H1 (cell line): ENCODE measurements around the gene PTTG1IP2. TPM values are rescaled to one million over a fixed set of nuclear protein-coding genes. Genes with fewer than 3 reads are reported as not detected.

Source experiments
- CTCF ChIA-PET: fragments of 300-600 bp; sonication (Branson Sonifier 250); formaldehyde crosslinking; loops from one replicate; lab custom pipeline; 2021; ENCODE audit not compliant: partially characterized antibody; lab: Charles Lee
- POLR2A ChIA-PET: fragments of 300-600 bp; sonication (Branson Sonifier 250); formaldehyde crosslinking; loops from one replicate; lab custom pipeline; 2021; ENCODE audit warnings: inconsistent platforms; ENCODE audit not compliant: partially characterized antibody; lab: Charles Lee
- DNase-seq, 2 experiments: peaks; one replicate each; pipeline versions ENCODE4 v3.0.0 to v3.0.0-alpha.2; 2010 to 2022; ENCODE audit warnings: low spot score in 2 of 2, low read depth in 1 of 2, mixed read lengths in 1 of 2
- FAIRE-seq: peaks from 2 replicates; lab custom pipeline; 2011; peaks lifted over from hg19 to GRCh38; lab: Jason Lieb, UNC
- H2AFZ ChIP-seq: 2 replicates; pipeline ENCODE4 v1.8.1; 2012; ENCODE audit warnings: low read length, inconsistent platforms
- H2AK5ac ChIP-seq: 2 replicates; pipeline ENCODE4 v1.6.1; 2013; ENCODE audit warnings: low read depth, low read length
- H2BK120ac ChIP-seq: replicated peaks from 2 replicates; pipeline ENCODE3; 2013; ENCODE audit warnings: low read depth, low read length, inconsistent platforms
- H2BK12ac ChIP-seq: 2 replicates; pipeline ENCODE4 v1.6.1; 2013; ENCODE audit warnings: low read depth, low read length
- H2BK15ac ChIP-seq: 2 replicates; pipeline ENCODE4 v1.6.1; 2013; ENCODE audit warnings: low read length
- H2BK20ac ChIP-seq: 2 replicates; pipeline ENCODE4 v1.6.1; 2013; ENCODE audit warnings: low read length
- H2BK5ac ChIP-seq: 2 replicates; pipeline ENCODE4 v1.6.1; 2013; ENCODE audit warnings: low read depth, low read length
- H3K14ac ChIP-seq: 2 replicates; pipeline ENCODE4 v1.6.1; 2013; ENCODE audit warnings: inconsistent platforms; ENCODE audit not compliant: insufficient read length
- H3K18ac ChIP-seq: 2 replicates; pipeline ENCODE4 v1.6.1; 2013; ENCODE audit warnings: low read length; ENCODE audit errors: extremely low read depth
- H3K23ac ChIP-seq: 2 replicates; pipeline ENCODE4 v1.6.1; 2013; ENCODE audit warnings: inconsistent platforms; ENCODE audit not compliant: insufficient read length
- H3K23me2 ChIP-seq: 2 replicates; pipeline ENCODE4 v1.6.1; 2013; ENCODE audit warnings: low read depth, low read length
- H3K27ac ChIP-seq: 2 replicates; pipeline ENCODE4 v1.6.1; 2011; ENCODE audit warnings: low read depth, low read length, inconsistent platforms
- H3K27me3 ChIP-seq, 4 experiments: replicated peaks in 1 of 4; 1 replicate in 1 of 4; 2 replicates in 3 of 4; pipeline versions ENCODE4 v1.6.1 to v1.8.1; 2011 to 2013; ENCODE audit warnings: low read length in 3 of 4, mild to moderate bottlenecking in 3 of 4, inconsistent platforms in 2 of 4, mixed read lengths in 2 of 4, moderate library complexity in 1 of 4; ENCODE audit not compliant: control insufficient read depth in 3 of 4, insufficient read depth in 3 of 4; ENCODE audit errors: extremely low read depth in 1 of 4
- H3K36me3 ChIP-seq, 4 experiments: 2 replicates each; pipeline versions ENCODE4 v1.6.1 to v1.8.1; 2011 to 2013; ENCODE audit warnings: mild to moderate bottlenecking in 4 of 4, low read length in 3 of 4, moderate library complexity in 2 of 4, control low read depth in 1 of 4, inconsistent platforms in 1 of 4; ENCODE audit not compliant: insufficient read depth in 4 of 4, control insufficient read depth in 2 of 4
- H3K4ac ChIP-seq: replicated peaks from 2 replicates; pipeline ENCODE3; 2013; ENCODE audit warnings: low read length, low read depth, mixed read lengths, inconsistent platforms; ENCODE audit not compliant: insufficient read length
- H3K4me1 ChIP-seq, 4 experiments: replicated peaks in 1 of 4; 1 replicate in 1 of 4; 2 replicates in 3 of 4; pipeline versions ENCODE4 v1.6.1 to v1.8.1; 2011 to 2013; ENCODE audit warnings: low read length in 3 of 4, inconsistent platforms in 2 of 4, mixed read lengths in 1 of 4; ENCODE audit not compliant: insufficient read depth in 4 of 4, control insufficient read depth in 3 of 4
- H3K4me2 ChIP-seq, 2 experiments: 2 replicates each; pipeline versions ENCODE4 v1.6.1 to v1.8.1; 2011 to 2013; ENCODE audit warnings: low read depth in 2 of 2, low read length in 2 of 2, control low read depth in 1 of 2, inconsistent platforms in 1 of 2, mild to moderate bottlenecking in 1 of 2; ENCODE audit not compliant: insufficient read depth in 1 of 2
- H3K4me3 ChIP-seq, 4 experiments: fragments of 200-600, 300-600 bp in 1 of 4; sonication (generic), shearing (Covaris generic), sonication (Bioruptor Twin) in 1 of 4; 2 replicates each; pipeline versions ENCODE4 v1.5.1 to v1.8.1; 2011 to 2016; ENCODE audit warnings: low read length in 4 of 4, low read depth in 3 of 4, control low read depth in 2 of 4, inconsistent platforms in 2 of 4, mild to moderate bottlenecking in 2 of 4, mixed read lengths in 1 of 4, moderate library complexity in 1 of 4; ENCODE audit not compliant: insufficient read depth in 2 of 4; ENCODE audit errors: extremely low read depth in 1 of 4
- H3K56ac ChIP-seq: replicated peaks from 2 replicates; pipeline ENCODE3; 2013; ENCODE audit warnings: low read depth, mild to moderate bottlenecking, mixed read lengths, low read length, inconsistent platforms; ENCODE audit not compliant: insufficient read length
- H3K79me1 ChIP-seq: 2 replicates; pipeline ENCODE4 v1.6.1; 2013; ENCODE audit warnings: low read depth, low read length, control low read depth
- H3K79me2 ChIP-seq, 2 experiments: 2 replicates each; pipeline versions ENCODE4 v1.6.1 to v1.8.1; 2012 to 2013; ENCODE audit warnings: low read length in 2 of 2, mild to moderate bottlenecking in 2 of 2, inconsistent platforms in 1 of 2; ENCODE audit not compliant: insufficient read depth in 2 of 2, control insufficient read depth in 1 of 2
- H3K9ac ChIP-seq, 4 experiments: replicated peaks in 1 of 4; 1 replicate in 1 of 4; 2 replicates in 3 of 4; pipeline versions ENCODE4 v1.6.1 to v1.8.1; 2011 to 2013; ENCODE audit warnings: low read depth in 3 of 4, low read length in 3 of 4, control low read depth in 2 of 4, mild to moderate bottlenecking in 2 of 4, moderate library complexity in 2 of 4, inconsistent platforms in 1 of 4; ENCODE audit errors: extremely low read depth in 1 of 4
- H3K9me3 ChIP-seq, 2 experiments: 2 replicates each; pipeline versions ENCODE4 v1.6.1 to v1.8.1; 2012 to 2013; ENCODE audit warnings: mild to moderate bottlenecking in 2 of 2, moderate library complexity in 2 of 2, control low read depth in 1 of 2, inconsistent platforms in 1 of 2, low read depth in 1 of 2, low read length in 1 of 2, mixed read lengths in 1 of 2; ENCODE audit not compliant: insufficient read depth in 2 of 2
- H4K20me1 ChIP-seq, 2 experiments: replicated peaks in 1 of 2; 2 replicates each; pipeline versions ENCODE3 to v1.8.1; 2011 to 2013; ENCODE audit warnings: inconsistent platforms in 2 of 2, low read length in 2 of 2, mild to moderate bottlenecking in 1 of 2; ENCODE audit not compliant: insufficient read depth in 2 of 2, control insufficient read depth in 1 of 2
- H4K5ac ChIP-seq: 2 replicates; pipeline ENCODE4 v1.6.1; 2013; ENCODE audit warnings: low read length, low read depth, mixed read lengths, inconsistent platforms; ENCODE audit not compliant: insufficient read length
- H4K8ac ChIP-seq: 2 replicates; pipeline ENCODE4 v1.8.0; 2013; ENCODE audit warnings: mild to moderate bottlenecking, moderate library complexity, low read length, inconsistent platforms; ENCODE audit not compliant: insufficient read depth; ENCODE audit errors: extremely low read depth
- H4K91ac ChIP-seq: replicated peaks from 2 replicates; pipeline ENCODE3; 2013; ENCODE audit warnings: low read length, mixed read lengths, inconsistent platforms; ENCODE audit not compliant: insufficient read length
- EZH2 ChIP-seq: fragments of 200-600 bp; sonication (generic); IDR thresholded peaks from 2 replicates; pipeline ENCODE4 v1.7.1; 2012; ENCODE audit warnings: low read depth, mild to moderate bottlenecking, moderate library complexity, low read length, inconsistent platforms; ENCODE audit not compliant: severe bottlenecking
- PHF8 ChIP-seq: fragments of 200-600 bp; sonication (generic); conservative IDR thresholded peaks from 2 replicates; pipeline ENCODE4 v1.7.1; 2012; ENCODE audit warnings: low read depth, mild to moderate bottlenecking, inconsistent platforms, low read length, moderate library complexity
- WGBS, 2 experiments: shearing (Covaris generic) in 1 of 2; methylation state at CpG; one replicate each; pipeline versions ENCODE4 v1.1.6 to v1.1.7; 2013 to 2015; ENCODE audit warnings: low lambda C conversion rate in 2 of 2, mixed read lengths in 2 of 2, inconsistent platforms in 1 of 2, low coverage in 1 of 2, missing lambda C conversion rate in 1 of 2; ENCODE audit not compliant: insufficient replicate concordance in 2 of 2, insufficient coverage in 1 of 2, insufficient read length in 1 of 2; ENCODE audit errors: extremely low coverage in 1 of 2, missing lambda C conversion rate in 1 of 2; 5-methylcytosine and 5-hydroxymethylcytosine counted together
- polyA plus RNA-seq, 7 experiments: library from polyadenylated mRNA; depleted of rRNA in 3 of 7; stranded (reverse) in 5 of 7; unstranded in 2 of 7; fragments of >200 nt in 5 of 7; fragments of 200-250 nt in 2 of 7; gene quantifications; 1 replicate in 5 of 7; 2 replicates in 1 of 7; 4 replicates in 1 of 7; pipeline versions ENCODE4 v1.2.1 to v1.2.3, GENCODE V29; 2011 to 2013; ENCODE audit warnings: missing spikeins in 2 of 7, mixed read lengths in 2 of 7
- total RNA-seq: library from RNA; stranded (reverse); fragmentation: NEBNext Ultra II Directional; extraction: Animal tissue kit (Norgen Biotek cat#: 25700); gene quantifications from 2 replicates; pipeline ENCODE4 v1.2.1, GENCODE V29; 2021

The PTTG1IP2 gene
- total and polyA plus RNA-seq, 2 of the 8 experiments (the other 6 are each of a cell fraction or from before 2014, with no cell fraction given), result not detected

- ChIA-PET POLR2A (no interaction called here), CTCF (interaction anchor here (1.0 to 1.5 kb wide), 4 partner anchors 87 to 289 kb away, joined by 3 read pairs; no protein-coding TSS in a partner anchor)
- Histone ChIP-seq H2AFZ (no peak overlapping the region), H3K27me3 (peaks cover 0 to 1% (median 0%) of the 10 kb centered on the region in 4 experiments; a peak in 1 of 7 replicates), H4K91ac (no peak overlapping the region), H3K4me1 (no peaks in the 10 kb centered on the region), H2BK120ac (no peak overlapping the region), H3K79me2 (no peaks in the 10 kb centered on the region), H3K36me3 (no peaks in the 10 kb centered on the region), H3K4me2 (no peak overlapping the region), H3K18ac (no peak overlapping the region), H4K8ac (no peak overlapping the region), H3K9me3 (no peaks in the 10 kb centered on the region), H3K4ac (no peak overlapping the region), H3K14ac (no peak overlapping the region), H3K23me2 (no peaks in the 10 kb centered on the region), H3K27ac (no peak overlapping the region), H2BK5ac (no peak overlapping the region), H3K56ac (no peak overlapping the region), H4K5ac (no peak overlapping the region), H3K79me1 (no peaks in the 10 kb centered on the region), H2BK12ac (no peak overlapping the region), H2BK20ac (no peak overlapping the region), H2BK15ac (no peak overlapping the region), H3K9ac (no peak overlapping the region), H3K4me3 (no peak overlapping the region), H2AK5ac (no peak overlapping the region), H3K23ac (no peak overlapping the region), H4K20me1 (no peaks in the 10 kb centered on the region)
- DNase-seq (no peak), FAIRE-seq (no peak)
- 92% methylated on average over 1 of the region's 1 CpG; no CpG with 5 or more reads in 1 of the 2 experiments for WGBS, 2 experiments
- TF ChIP-seq EZH2 (no peak), PHF8 (no peak)
Observed at GRCh38 chr7:90453931-90454330, 15.5 kb upstream of the PTTG1IP2 start.
